Measurements from ENCODE around the gene DDX27.
A peak's percentile ranks its signal among the peaks of the same experiment; 100 is the strongest.

The DDX27 gene

DNA sequence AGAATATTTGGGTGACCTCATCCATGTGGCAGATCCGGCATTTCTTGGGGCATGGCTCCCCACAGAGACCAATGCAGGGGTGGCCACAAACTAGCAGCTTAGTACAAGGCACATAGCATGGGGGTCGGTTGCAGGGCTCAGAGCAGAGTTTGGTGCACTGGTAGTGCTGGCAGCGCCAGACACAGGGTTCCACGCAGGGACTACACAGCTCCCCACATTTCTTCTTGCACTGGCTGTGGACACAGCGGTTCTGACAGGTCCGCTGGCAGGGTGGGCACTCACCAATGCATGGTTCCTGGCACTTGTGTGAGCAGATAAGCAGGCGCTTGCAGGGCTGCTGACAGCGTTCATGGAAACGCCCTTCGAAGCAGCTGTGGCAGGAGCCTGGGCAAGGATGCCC is 29.1 kb downstream of the DDX27 start:
- DNase-seq, result no peak

- DNase-seq, result no peak
Observed at GRCh38 chr20:49248879-49249665, 29.9 kb downstream of the DDX27 start.

GRCh38 chr20:49252556-49253350 is 33.5 kb downstream of the DDX27 start:
- no peak for DNase-seq

GRCh38 chr20:49256261-49256660 is 37.0 kb downstream of the DDX27 start:
- no peak for DNase-seq

DNA sequence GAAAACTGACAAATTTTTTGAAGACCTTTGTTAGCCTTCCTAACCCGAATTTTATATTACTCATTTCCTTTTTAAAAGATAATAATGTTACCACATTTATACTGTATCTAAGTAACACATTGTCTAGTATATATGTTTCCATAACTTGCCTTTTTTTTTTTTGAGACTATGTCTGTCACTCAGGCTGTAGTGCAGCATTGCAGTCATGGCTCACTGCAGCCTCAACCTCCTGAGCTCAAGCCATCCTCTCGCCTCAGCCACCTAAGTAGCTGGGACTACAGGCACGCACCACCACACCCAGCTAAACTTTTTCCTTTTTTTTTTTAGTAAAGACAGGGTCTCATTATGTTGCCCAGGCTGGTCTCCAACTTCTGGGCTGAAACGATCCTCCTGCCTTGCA is 40.1 kb downstream of the DDX27 start:
- DNase-seq, result no peak

DNA sequence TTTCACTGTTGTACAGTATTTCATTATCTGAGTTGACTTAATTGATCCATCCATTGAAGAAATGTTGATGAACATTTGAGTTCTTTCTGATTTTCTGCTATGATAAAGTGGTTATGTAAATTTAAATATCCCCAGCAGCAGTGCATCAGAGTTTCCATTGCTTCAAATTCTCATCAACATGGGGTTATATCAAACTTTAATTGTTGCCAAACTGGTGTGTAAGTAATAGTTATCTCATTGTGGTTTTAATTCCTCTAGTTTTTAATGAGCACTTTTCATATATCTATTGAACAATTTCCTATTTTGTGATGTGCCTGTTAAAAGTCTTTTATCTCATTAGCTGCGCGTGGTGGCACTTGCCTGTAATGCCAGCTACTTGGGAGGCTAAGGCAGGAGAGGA is 40.6 kb downstream of the DDX27 start:
- DNase-seq, result no peak

GRCh38 chr20:49260218-49260617 is 41.0 kb downstream of the DDX27 start:
- no peak for DNase-seq

DNA sequence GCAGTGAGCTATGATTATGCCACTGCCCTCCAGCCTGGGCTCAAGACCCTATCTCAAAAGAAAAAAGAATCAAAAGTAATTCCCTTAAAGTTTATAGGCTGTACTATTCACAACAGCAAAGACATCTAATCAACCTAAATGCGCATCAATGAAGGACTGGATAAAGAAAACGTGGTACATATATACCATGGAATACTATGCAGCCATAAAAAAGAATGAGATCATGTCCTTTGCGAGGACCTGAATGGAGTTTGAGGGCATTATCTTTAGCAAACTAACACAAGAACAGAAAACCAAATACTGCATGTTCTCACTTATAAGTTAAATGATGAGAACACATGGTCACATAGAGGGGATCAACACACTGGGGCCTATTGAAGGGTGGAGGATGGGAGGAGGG is 42.0 kb downstream of the DDX27 start:
- no peak for DNase-seq

- no peak for DNase-seq
Observed at GRCh38 chr20:49262444-49262843, 43.2 kb downstream of the DDX27 start.

DNA sequence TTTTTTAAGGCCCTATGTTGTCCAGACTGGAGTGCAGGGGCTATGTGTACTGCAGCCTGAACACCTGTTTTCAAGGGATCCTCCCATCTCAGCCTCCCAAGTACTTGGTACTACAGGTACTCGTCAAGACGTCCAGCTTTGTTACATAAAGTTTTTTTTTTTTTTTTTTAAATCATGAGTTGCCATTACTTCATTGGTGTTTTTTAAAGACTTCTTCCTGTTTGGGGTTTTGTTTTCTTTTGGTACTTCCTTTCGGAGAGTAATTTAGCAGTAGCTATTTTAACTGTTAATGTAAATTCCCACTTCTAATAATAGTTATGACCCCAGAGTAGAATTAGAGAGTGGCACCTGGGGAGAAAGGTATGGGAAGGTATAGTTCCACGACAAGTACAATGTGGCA is 48.1 kb downstream of the DDX27 start:
- DNase-seq, result no peak

DNA sequence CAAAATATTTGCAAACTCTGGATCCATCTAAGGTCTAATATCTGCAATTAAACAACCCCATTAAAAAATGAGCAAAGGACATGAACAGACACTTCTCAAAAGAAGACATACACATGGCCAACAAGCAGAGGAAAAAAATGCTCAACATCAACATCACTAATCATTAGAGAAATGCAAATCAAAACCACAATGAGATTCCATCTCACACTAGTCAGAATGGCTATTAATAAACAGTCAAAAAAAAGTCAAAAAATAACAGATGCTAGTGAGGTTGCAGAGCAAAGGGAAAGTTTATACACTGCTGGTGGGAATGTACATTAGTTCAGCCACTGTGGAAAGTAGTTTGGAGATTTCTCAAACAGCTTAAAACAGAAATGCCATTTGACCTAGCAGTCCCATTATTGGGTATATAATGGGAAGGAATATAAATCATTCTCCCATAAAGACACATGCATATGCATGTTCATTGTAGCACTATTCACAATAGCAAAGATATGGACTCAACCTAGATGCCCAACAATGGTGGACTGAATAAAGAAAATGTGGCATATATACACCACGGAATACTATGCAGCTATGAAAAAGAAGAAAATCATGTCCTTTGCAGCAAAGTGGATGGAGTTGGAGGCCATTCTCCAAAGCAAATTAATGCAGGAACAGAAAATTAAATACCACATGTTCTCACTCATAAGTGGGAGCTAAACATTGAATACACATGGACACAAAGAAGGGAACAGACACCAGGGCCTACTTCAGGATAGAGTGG is 49.6 kb downstream of the DDX27 start:
- DNase-seq, result no peak

DNA sequence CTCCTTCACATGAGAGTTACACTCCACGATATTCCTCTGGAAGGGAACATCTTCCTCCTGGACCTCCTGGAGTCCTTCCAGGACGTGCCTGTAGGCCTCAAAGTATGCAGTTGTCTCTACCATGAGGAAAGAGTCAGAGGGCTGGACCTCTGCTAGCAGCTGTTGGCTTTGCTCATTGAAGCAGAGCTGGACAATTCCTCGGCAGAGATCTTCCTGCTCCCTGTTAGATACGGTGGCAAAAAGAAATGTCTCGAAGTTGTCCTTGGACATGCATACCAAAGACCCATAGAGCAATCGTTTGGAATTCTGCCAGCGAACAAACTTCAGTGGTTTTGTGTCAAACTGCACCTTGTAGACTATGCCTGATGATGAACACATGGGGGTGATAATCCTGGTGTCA is 51.0 kb downstream of the DDX27 start:
- DNase-seq, result no peak

DNA sequence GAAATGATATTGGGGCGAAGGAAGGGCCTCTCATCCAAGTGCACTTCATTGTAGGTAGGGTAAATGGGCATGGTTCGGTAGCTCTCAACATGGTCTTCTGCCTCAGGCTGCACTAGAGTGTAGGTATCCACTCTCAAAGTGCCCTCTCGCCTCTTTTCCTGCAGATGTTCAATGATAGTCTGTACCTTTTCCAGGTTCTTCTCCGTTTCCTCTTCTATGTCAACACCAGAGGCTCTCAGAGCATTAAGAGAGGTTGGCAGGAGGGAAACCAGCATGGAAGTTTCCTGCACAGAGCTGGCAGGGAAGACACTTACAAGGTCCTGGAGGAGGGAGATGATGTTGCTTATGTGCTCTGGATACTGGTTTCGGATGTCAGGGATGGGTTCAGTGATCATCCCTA is 51.5 kb downstream of the DDX27 start:
- no peak for DNase-seq

DNA sequence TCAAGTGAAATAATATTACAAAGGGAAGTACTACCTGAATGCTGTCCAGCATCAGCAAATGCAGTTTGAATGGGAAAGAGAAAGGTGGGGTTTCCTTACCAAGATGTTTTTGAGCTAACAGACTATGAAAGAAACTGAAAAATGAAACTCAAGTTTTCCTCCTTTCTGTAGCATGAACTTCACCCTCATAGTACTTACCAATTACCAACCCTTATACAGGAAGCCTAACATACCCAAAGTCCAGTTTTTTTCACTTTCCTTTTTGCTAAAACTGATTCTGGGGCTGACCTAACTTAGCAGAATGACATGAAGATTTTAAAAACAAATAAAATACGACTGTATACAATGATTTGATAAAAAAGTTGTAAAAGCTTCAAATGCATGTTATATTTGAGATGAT is 53.4 kb downstream of the DDX27 start:
- no peak for DNase-seq

GRCh38 chr20:49273696-49274277 is 54.6 kb downstream of the DDX27 start:
- DNase-seq, result no peak

DNA sequence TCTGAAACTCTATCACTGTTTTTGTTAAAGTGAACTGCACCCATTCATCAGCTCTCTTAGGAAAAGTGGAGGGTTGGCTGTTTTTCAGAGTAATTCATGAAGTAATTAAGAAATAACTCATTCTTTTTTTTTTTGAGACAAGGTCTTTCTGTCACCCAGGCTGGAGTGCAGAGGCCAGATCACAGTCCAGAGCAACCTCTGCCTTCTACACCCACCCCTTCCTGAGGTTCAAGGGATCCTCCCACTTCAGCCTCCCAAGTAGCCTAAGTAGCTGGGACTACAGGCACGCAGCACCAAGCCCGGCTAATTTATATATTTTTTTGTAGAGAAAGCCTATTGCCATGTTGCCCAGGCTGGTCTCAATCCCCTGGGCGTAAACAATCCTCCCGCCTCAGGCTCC is 56.0 kb downstream of the DDX27 start:
- DNase-seq, result no peak

GRCh38 chr20:49275636-49276035 is 56.4 kb downstream of the DDX27 start:
- no peak for DNase-seq

GRCh38 chr20:49276161-49276960 is 57.1 kb downstream of the DDX27 start:
- no peak for DNase-seq

DNA sequence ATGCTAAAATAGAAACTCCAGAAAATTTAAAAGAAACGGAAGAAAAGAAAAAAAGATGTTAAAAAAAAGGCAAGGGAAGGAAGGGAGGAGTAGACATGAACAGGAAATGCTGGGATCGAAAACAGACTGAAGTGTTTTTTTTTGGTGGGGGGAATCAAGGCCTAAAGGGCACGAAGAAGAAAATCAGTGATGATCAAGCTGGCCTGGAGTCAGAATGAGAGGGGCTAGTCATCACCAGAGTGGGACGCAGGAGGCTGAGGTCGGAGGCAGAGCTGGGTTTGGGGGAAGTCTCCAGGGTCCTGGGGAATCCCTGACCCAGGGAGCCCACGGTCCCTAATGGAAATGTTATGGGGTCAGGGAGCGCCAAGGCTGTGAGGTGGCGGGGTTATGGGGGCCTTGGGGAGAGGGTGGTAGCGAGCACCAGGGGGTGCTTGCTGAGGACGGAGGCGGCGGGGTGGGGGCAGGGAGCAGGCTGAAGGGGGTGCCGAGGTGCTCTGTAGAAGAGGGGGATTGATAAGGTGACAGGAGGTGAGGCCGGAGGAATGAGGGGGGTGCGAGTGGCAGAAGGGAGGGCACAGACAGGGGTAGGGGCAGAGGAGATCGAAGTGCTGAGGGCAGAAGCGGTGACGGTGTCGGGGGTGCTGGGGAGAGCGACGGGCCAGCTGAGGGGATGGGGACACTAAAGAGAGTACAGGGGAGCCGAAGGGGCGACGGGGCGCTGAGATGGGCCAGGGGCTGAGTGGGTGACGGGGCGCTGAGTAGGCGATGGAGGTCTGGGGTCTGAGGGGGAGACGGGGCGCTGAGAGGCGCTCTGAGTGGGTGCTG is 58.0 kb downstream of the DDX27 start:
- no peak for DNase-seq

- DNase-seq, result no peak
Observed at GRCh38 chr20:49277786-49278035, 58.5 kb downstream of the DDX27 start.

GRCh38 chr20:49278036-49278817 is 59.0 kb downstream of the DDX27 start, which contains the start of gene ZNFX1:
TSS of gene ZNFX1 (minus strand) at chr20:49278057. CDS start at chr20:49275839, 2,218 bp downstream.
- DNase-seq, result peak; percentile 95
